SJCRH30 (cell line): ENCODE data around the gene PARN. TPM values are rescaled to one million over a fixed set of nuclear protein-coding genes. Genes with fewer than 3 reads are reported as not detected.
A peak's percentile ranks its signal among the peaks of the same experiment; 100 is the strongest.
"Not testable (repeated sequence)": the region's sequence is repeated elsewhere in the genome, so short reads cannot be mapped to it uniquely, and the experiment has no call there.

Experiments
- DNase-seq, 2 experiments: peaks; one replicate each; pipeline ENCODE4 v3.0.0-alpha.2; 2015 to 2020
- H3K27ac ChIP-seq: fragments of 250-450 bp; sonication (Bioruptor Pico); 2 replicates; pipeline ENCODE4 v1.5.1; 2020; ENCODE audit warnings: mild to moderate bottlenecking, moderate library complexity
- H3K27me3 ChIP-seq: fragments of 250-450 bp; sonication (Bioruptor Pico); 2 replicates; pipeline ENCODE4 v1.5.1; 2020; ENCODE audit warnings: mild to moderate bottlenecking, moderate library complexity
- H3K36me3 ChIP-seq: fragments of 250-450 bp; sonication (Bioruptor Pico); 2 replicates; pipeline ENCODE4 v1.5.1; 2020; ENCODE audit warnings: mild to moderate bottlenecking, moderate library complexity
- H3K4me1 ChIP-seq: fragments of 250-450 bp; sonication (Bioruptor Pico); 2 replicates; pipeline ENCODE4 v1.5.1; 2020; ENCODE audit warnings: mild to moderate bottlenecking, moderate library complexity
- H3K4me3 ChIP-seq: fragments of 250-450 bp; sonication (Bioruptor Pico); 2 replicates; pipeline ENCODE4 v1.5.1; 2020; ENCODE audit warnings: mild to moderate bottlenecking, moderate library complexity
- H3K9me3 ChIP-seq: fragments of 250-450 bp; sonication (Bioruptor Pico); replicated peaks from 2 replicates; pipeline ENCODE4 v1.5.1; 2020; ENCODE audit warnings: mild to moderate bottlenecking, moderate library complexity
- total RNA-seq: library from RNA; depleted of rRNA; stranded (reverse); fragments of >200 nt; shearing (Covaris generic); gene quantifications from 2 replicates; pipeline ENCODE4 v1.2.3, GENCODE V29; 2014

PARN gene
- total RNA-seq, 1 experiment from 2014 or later = 31.0 TPM

- Histone ChIP-seq H3K4me3 (no peak overlapping the region), H3K27ac (no peak overlapping the region), H3K9me3 (no peaks in the 10 kb centered on the region), H3K4me1 (no peaks in the 10 kb centered on the region), H3K36me3 (peaks cover 21% of the 10 kb centered on the region), H3K27me3 (no peaks in the 10 kb centered on the region)
- DNase-seq = no peak
These were observed 18.4 kb downstream of the PARN start for GRCh38 chr16:14611660-14612059.

- H3K27me3 ChIP-seq = no peaks in the 10 kb centered on the region
- no peak overlapping the region for H3K4me3 ChIP-seq
- DNase-seq = no peak
- H3K9me3 ChIP-seq = no peaks in the 10 kb centered on the region
- H3K27ac ChIP-seq = no peak overlapping the region
- H3K4me1 ChIP-seq = no peaks in the 10 kb centered on the region
- peaks cover 24% of the 10 kb centered on the region for H3K36me3 ChIP-seq
These were observed 20.3 kb downstream of the PARN start for GRCh38 chr16:14609716-14610115.

DNA sequence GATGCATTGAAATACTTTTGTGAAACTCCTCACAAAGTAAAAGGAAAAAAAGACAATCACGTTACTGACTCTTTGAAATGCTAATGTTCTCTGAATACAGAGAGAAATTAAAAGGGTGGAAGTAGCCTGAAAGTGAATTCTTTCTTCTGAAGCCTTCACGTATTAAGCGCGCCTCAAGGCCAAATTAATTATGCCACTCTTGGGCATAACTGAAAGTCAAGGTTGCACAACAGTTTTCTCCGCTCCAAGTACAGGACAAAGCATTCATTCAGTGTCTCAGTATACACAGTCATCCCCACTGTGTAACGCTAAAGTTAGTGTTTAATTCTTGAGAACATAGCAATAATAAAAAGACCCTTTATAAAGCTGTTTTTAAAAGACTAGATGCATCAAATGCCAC is 21.5 kb downstream of the PARN start:
- Histone ChIP-seq H3K27me3 (no peaks in the 10 kb centered on the region), H3K4me3 (no peak overlapping the region), H3K9me3 (no peaks in the 10 kb centered on the region), H3K4me1 (no peaks in the 10 kb centered on the region), H3K27ac (no peak overlapping the region), H3K36me3 (peaks cover 25% of the 10 kb centered on the region)
- no peak for DNase-seq

DNA sequence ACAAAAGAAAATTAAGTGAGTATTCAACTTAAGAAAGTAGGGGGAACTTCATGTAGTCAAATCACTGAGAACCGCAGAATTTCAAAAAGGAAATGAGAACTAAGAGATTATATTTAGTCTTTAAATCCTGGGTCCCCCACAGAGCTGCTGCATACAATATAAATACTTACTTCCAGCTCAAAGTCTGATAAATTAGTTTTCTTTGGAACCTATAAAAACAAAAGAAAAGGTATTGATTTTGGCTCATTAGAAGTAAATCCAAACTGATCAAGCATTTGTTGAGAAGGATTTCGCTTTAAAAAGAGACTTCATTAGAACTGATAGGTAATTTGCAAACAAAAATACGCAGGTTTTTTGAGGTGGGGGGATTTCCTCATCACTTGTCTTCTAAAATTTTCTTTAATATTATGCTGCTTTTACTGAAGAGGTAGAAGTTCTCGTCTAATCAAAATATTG is 21.9 kb downstream of the PARN start:
- no peaks in the 10 kb centered on the region for H3K4me1 ChIP-seq
- H3K36me3 ChIP-seq = peaks cover 25% of the 10 kb centered on the region
- no peak overlapping the region for H3K4me3 ChIP-seq

GRCh38 chr16:14606102-14606501 is 24.0 kb downstream of the PARN start:
- H3K4me3 ChIP-seq = no peak overlapping the region
- no peaks in the 10 kb centered on the region for H3K9me3 ChIP-seq
- H3K27me3 ChIP-seq = no peaks in the 10 kb centered on the region
- H3K4me1 ChIP-seq = no peaks in the 10 kb centered on the region
- no peak overlapping the region for H3K27ac ChIP-seq
- H3K36me3 ChIP-seq = peaks cover 29% of the 10 kb centered on the region
- no peak for DNase-seq

More for the DNA sequence above, 21.9 kb downstream of the PARN start:
- Histone ChIP-seq H3K27me3 (no peaks in the 10 kb centered on the region), H3K27ac (no peak overlapping the region), H3K9me3 (no peaks in the 10 kb centered on the region)
- no peak for DNase-seq

DNA sequence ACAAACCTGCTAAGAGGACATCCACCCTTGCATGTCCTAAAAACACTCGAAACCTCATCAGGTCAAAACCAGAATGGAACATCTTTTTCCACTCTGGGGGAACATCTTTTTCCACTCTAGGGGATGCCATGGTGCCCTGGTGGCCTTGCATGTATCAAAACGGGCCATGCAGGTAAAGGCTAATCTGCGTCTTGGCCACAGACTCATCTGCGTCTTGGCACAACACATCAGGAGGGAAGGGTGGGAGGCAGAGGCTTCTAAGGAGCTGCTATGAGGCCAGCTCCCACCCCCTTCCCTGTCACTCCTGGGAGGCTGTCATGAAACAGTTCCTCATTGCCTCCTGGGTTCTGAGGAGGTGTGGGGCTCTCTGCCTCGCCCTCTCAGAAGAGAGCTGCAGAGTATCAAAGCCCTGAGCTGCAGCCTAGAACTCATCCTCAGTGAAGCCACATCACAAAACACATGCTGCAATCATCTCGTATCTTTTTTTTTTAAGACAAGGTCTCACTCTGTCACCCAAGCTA is 27.6 kb downstream of the PARN start:
- H3K36me3 ChIP-seq = peaks cover 37% of the 10 kb centered on the region
- H3K4me1 ChIP-seq = no peaks in the 10 kb centered on the region
- H3K27me3 ChIP-seq = no peaks in the 10 kb centered on the region
- DNase-seq = no peak
- H3K27ac ChIP-seq = no peak overlapping the region
- H3K4me3 ChIP-seq = no peak overlapping the region
- H3K9me3 ChIP-seq = no peaks in the 10 kb centered on the region

DNA sequence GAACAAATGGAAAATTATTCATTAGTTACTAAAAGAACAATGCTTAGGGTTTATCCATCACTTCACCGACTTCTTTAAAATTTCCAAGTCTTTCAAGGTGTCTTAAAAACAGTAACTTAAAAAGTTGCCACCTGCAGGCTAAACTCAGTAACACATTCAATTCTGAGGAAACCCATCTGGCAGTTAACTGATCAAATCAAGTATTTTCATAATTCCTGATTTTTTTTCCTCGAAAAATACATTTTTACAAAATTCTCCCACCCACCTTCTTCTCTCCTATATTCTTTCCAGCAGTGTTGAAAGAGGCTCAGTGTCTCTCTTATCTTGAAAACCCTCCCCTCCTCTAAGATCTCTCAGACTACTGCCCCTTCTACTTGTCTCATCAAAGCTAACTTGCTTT is 29.9 kb downstream of the PARN start:
- no peaks in the 10 kb centered on the region for H3K9me3 ChIP-seq
- no peaks in the 10 kb centered on the region for H3K4me1 ChIP-seq
- H3K27me3 ChIP-seq = no peaks in the 10 kb centered on the region
- DNase-seq = peak in 1 of 2 experiments; percentile 37
- no peak overlapping the region for H3K27ac ChIP-seq
- H3K4me3 ChIP-seq = no peak overlapping the region
- peaks cover 32% of the 10 kb centered on the region for H3K36me3 ChIP-seq

- no peak overlapping the region for H3K4me3 ChIP-seq
- no peaks in the 10 kb centered on the region for H3K4me1 ChIP-seq
- H3K27ac ChIP-seq = no peak overlapping the region
- no peaks in the 10 kb centered on the region for H3K9me3 ChIP-seq
- H3K36me3 ChIP-seq = peaks cover 30% of the 10 kb centered on the region
- DNase-seq = no peak
- H3K27me3 ChIP-seq = no peaks in the 10 kb centered on the region
These were observed 43.3 kb downstream of the PARN start for GRCh38 chr16:14586637-14587305.

- H3K4me3 ChIP-seq = no peak overlapping the region
- DNase-seq = no peak
- no peak overlapping the region for H3K27ac ChIP-seq
- no peaks in the 10 kb centered on the region for H3K4me1 ChIP-seq
- H3K27me3 ChIP-seq = no peaks in the 10 kb centered on the region
- no peaks in the 10 kb centered on the region for H3K9me3 ChIP-seq
- H3K36me3 ChIP-seq = peaks cover 37% of the 10 kb centered on the region
These were observed 44.8 kb downstream of the PARN start for GRCh38 chr16:14585287-14585686.

DNA sequence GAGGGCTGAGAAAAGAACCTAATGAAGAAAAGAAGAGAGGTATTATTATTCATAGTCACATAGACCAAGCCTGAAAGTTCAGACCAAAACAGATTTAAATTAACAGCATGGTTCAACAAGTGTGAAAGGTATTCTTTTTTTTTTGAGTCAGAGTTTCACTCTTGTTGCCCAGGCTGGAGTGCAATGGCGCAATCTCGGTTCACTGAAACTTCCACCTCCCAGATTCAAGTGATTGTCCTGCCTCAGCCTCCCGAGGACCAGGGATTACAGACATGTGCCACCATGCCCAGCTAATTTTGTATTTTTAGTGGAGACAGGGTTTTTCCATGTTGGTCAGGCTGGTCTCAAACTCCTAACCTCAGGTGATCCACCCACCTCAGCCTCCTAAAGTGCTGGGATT is 49.1 kb downstream of the PARN start:
- not testable (repeated sequence) for DNase-seq, H3K4me3 ChIP-seq, H3K4me1 ChIP-seq, H3K27me3 ChIP-seq, H3K27ac ChIP-seq, H3K9me3 ChIP-seq
- peaks cover 52% of the 10 kb centered on the region for H3K36me3 ChIP-seq

GRCh38 chr16:14579266-14579665 is 50.8 kb downstream of the PARN start:
- no peak overlapping the region for H3K4me3 ChIP-seq
- H3K27ac ChIP-seq = no peak overlapping the region
- H3K27me3 ChIP-seq = no peaks in the 10 kb centered on the region
- H3K9me3 ChIP-seq = no peaks in the 10 kb centered on the region
- DNase-seq = no peak
- peaks cover 58% of the 10 kb centered on the region for H3K36me3 ChIP-seq
- no peaks in the 10 kb centered on the region for H3K4me1 ChIP-seq

- Histone ChIP-seq H3K36me3 (peaks cover 39% of the 10 kb centered on the region), H3K4me3 (no peak overlapping the region), H3K27ac (no peak overlapping the region), H3K9me3 (no peaks in the 10 kb centered on the region), H3K4me1 (no peaks in the 10 kb centered on the region), H3K27me3 (no peaks in the 10 kb centered on the region)
- DNase-seq = no peak
These were observed 53.5 kb downstream of the PARN start for GRCh38 chr16:14576532-14576931.

DNA sequence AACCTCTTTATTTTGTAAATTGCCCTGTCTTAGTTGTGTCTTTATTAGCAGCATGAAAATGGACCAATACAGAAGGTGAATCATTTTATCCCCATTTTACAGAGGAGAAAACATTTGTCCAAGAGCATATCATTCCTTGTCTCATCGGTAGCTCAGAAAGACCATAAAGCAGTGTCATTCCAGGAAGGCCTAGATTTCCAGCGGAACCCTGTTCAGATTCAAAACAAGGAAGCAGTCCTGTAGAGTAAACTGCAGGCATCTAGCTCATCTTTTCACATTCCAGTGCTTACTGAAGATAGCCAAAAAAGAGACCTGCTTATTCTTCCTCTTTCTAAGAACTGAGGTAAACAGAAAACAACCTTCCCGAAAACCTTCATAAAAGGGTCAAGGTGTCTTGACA is 54.0 kb downstream of the PARN start:
- Histone ChIP-seq H3K36me3 (peaks cover 35% of the 10 kb centered on the region), H3K27me3 (no peaks in the 10 kb centered on the region), H3K4me3 (no peak overlapping the region), H3K9me3 (no peaks in the 10 kb centered on the region), H3K4me1 (no peaks in the 10 kb centered on the region), H3K27ac (no peak overlapping the region)
- DNase-seq = no peak

GRCh38 chr16:14574698-14575415 is 55.2 kb downstream of the PARN start:
- DNase-seq, H3K27me3 ChIP-seq, H3K4me1 ChIP-seq, H3K4me3 ChIP-seq, H3K27ac ChIP-seq, H3K9me3 ChIP-seq: not testable (repeated sequence)
- peaks cover 30% of the 10 kb centered on the region for H3K36me3 ChIP-seq

GRCh38 chr16:14572535-14572934 is 57.5 kb downstream of the PARN start:
- no peak overlapping the region for H3K4me3 ChIP-seq
- DNase-seq = no peak
- H3K4me1 ChIP-seq = no peaks in the 10 kb centered on the region

More at GRCh38 chr16:14572535-14572934, 57.5 kb downstream of the PARN start:
- Histone ChIP-seq H3K36me3 (peaks cover 24% of the 10 kb centered on the region), H3K9me3 (no peaks in the 10 kb centered on the region), H3K27ac (no peak overlapping the region), H3K27me3 (no peaks in the 10 kb centered on the region)
